GM19025 (cell line): Measurements from ENCODE around the gene DEPDC7.

Experiments
- ATAC-seq: cut with Tn5 transposase; IDR thresholded peaks from one replicate; pipeline ENCODE4 v1.9.1; 2021; ENCODE audit warnings: mild to moderate bottlenecking, low read depth, moderate library complexity; ENCODE audit not compliant: unreplicated experiment

The DEPDC7 gene

DNA sequence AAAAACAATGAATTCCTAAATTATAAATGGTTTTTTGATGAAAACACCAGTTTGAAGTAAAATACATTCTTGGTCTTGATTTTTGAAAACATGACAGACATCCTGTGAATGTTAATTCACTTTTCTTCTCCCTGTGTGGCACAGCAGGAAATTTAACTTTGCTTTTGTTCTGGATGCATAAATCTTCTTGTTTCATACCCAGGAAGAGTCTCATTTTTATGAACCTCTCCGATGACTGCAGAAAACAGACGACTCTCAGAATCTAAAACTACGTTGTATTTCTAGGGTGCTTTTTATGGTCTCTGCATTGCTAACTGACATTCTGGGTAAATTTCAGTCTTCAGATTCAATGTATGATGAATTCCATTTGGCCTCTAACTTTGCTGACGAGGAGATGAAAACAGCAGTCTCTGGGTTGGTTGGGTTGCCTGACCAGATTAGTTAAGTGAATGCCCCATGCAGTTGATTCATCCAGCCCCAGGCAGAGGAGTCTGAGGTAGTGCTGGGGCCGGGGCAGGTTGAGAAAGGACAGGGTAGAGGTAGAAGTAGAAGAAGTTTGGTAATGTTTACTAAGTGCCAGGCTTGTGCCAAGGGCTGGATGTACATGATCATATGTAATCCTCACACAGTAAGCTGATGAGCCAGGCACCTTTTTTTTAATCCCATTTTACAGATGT, 43.8 kb downstream of the DEPDC7 start:
- no peak for ATAC-seq

DNA sequence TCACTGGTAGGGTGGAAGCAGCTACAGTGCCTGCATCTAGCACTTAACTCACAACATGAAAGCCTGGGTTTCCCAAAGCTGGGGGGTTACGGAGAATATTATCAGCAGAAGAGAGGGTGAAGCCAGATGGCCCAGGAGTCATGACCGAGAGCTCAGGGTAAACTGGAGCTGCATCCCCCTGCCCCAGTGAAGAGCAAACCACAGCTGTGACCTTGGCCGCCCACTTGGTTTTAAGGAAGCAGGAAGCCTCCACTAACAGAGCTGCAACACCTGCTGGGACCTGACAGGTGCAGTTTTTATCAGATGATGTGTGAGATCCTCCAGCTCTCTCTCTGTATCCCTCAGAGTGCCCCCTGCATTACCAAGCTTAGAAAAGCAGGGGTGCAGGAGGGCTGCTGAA, 44.6 kb downstream of the DEPDC7 start:
- no peak for ATAC-seq

DNA sequence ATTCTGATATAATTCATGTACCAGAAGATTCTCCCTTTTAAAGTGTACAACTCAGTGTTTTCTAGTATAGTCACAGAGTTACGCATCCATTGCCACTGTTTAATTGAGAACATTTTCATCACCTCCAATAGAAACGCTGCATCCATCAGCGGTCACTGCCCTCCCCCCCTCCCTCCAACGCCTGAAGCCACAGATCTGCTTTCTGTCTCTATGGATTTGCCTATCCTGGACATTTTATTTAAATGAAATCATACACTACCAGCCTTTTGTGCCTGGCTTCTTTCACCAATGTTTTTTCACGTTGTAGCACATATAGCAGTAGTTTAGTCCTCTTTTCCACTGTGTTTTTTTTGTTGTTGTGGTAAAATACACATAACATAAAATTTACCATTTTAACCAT, 46.5 kb downstream of the DEPDC7 start:
- ATAC-seq: no peak

DNA sequence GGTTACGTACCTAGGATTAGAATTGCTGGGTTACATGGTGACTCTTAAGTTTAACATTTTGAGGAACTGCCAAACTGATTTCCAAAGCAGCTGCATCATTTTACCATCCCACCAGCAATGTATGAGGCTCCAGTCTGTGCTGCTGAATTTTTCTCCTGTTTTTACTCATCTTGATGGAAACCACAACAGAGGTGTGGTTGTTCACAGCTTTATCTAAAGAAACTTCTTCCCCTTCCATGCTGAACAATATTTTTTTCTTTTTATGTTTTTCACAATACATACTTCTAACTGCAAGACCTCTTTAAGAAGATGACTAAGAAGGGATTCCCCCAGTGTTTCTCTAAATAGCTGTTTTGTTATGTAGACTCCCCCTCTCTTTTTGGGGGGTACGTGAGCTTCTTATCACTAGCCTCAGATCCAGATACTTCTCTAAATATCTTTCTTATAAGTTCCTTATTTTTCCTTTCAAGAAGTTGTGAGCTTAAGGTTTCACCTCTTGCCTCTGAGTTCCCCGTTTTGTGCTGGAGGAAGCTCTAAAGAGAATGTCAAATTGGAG, 47.7 kb downstream of the DEPDC7 start:
- ATAC-seq: peak; percentile 40

DNA sequence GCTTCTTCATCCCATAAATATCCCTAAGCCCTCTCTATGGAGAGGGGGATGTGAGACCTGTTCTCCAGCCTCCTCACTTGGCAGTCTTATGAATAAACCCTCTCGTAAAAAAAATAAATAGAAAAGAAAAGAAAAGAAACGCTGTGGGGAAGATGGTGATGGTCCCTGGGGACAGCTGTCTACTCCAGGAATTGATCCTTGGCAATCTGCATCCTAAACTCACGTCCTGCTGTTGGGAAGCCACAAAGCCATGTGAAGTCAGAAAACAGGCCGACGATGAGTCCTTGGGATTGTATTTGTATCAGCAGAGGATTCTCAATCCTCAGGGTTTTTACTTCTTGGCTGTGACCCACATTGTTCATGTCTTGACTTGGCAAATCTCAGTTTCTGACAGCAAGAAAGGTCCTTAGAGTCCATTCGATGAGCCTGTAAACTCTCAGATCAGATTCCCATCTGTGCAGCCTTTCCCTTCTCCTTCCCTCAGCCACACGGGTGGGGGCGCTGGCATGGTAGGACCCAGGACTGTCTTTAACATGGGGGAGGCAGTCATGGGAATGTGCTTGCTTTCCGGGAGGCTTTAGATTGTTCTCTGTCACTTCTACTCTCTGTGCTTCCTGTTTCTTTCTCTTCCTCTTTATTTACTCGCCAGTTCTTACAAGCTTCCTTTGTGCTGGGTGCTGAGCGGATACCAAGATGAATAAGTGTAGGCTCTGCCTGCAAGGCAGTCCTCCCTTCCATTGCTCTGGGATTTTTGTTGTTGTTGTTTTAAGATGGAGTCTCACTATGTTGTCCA, 48.6 kb downstream of the DEPDC7 start:
- no peak for ATAC-seq

DNA sequence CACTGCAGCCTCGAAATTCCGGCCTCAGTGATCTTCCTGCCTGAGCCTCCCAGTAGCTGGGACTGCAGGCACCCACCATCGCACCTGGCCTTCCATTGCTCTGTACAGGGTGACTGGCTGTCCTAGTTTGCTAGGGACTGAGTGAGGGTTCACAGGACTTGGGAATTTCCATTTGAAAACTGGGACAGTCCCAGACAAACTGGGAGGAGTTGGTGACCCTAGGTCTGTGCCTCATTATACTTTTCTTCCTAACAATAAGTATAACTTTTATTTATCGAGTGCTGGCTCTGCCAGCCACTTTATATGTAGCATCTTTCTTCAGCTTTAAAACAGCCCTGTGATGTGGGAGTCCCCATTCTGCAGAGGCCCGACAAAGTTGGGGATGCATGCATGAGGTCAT, 49.2 kb downstream of the DEPDC7 start:
- no peak for ATAC-seq

DNA sequence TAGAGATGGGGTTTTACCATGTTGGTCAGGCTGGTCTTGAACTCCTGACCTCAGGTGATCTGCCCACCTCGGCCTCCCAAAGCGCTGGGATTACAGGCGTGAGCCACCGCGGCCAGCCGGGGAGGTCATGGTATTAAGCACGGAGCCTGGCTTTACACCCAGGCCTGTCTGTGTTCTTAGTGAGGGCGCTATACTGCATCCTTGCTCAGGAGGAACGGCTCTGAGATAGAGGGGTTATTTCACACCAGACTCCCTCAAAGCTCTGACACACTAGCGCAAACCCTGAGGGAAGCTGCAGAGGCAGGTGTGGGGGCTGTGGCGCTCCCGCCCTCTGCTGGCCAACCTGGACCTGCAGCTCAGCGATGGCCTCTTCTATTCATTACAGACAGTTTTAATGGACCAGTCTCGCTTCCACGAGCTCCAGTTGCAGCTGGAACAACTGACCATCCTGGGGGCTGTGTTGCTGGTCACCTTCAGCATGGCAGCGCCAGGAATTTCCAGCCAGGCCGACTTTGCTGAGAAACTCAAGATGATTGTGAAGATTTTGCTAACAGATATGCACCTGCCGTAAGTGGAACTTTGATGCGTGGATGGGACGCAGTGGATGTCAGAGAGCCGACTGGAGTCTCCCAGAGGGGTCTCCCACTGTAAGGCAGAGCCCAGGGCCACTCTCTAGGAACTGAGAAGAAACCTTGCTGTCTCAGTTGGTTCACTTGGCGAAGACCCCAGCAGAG, 49.9 kb downstream of the DEPDC7 start:
- peak; percentile 47 for ATAC-seq

DNA sequence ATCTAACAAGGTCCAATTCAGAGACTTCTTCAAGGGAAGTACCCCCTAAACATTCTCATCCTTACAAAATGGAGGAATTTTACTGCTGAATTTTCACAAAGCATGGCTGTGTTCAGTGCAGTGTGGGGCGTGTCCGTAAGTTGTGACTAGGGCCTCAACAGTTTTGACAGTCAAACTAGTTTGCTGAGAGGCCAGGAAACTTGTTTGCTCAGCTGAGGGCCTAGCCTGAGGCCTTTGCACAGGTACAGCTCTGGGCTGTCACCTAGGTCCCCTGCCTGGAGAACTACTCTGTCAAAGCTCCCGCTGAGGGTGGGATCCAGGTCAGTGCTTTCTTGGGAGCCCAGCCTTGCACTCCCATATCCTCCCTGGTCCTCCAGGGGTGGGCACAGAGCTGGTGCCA, 51.6 kb downstream of the DEPDC7 start:
- ATAC-seq: no peak

DNA sequence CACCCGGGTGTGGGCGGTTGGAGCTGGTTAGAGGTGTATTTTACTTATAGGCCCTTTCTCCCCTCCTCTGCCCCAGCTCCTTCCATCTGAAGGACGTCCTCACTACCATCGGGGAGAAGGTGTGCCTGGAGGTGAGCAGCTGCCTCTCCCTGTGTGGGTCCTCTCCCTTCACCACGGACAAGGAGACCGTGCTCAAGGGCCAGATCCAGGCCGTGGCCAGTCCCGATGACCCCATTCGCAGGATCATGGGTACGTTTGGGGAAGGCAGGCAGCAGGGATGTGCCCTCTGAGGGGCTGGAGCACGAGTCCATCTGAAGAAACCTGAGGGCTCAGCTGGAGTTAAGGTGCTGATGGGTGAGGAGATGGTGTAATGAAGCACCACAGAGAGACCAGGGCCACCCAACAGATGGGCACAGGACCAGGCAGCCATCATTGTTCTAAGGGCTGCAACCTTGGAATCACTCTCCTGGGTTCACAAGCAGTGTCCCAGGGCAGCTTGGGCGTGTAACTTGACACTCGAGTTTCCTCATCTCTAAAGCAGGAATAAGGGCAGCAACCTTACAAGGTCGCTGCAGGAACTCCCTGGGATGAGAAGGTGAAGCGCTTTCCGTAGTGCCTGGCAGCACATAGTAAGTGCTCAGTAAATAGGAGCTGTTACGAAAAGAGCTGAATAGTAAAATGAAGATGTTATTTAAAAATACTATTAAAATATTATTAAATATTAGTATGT, 53.1 kb downstream of the DEPDC7 start:
- ATAC-seq: no peak

DNA sequence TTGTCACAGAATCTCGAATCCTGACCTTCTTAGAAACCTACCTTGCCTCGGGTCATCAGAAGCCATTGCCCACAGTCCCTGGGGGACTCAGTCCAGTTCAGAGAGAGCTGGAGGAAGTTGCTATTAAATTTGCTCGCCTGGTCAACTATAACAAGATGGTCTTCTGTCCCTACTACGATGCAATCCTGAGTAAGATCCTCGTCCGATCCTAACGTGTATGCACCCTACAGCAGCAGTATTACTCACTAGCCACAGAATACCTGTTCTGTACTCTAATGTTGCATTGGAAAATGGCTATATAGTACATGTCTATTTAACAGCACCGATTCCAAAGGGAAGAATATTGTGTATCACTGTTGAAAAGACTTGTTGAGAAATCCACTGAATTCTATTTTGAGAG, 56.8 kb downstream of the DEPDC7 start:
- no peak for ATAC-seq
